Stimulated activated CD4-positive, alpha-beta T cell treated with anti-CD3 and anti-CD28 coated beads, Interleukin-4, amount 100 ng/mL, for 24 hours (primary cell): ENCODE results near the gene CNKSR2.
"Not testable (repeated sequence)": the region's sequence is repeated elsewhere in the genome, so short reads cannot be mapped to it uniquely, and the experiment has no call there.

Source experiments
- DNase-seq: peaks from one replicate; pipeline ENCODE4 v3.0.0-alpha.2; 2020

The CNKSR2 gene

DNA sequence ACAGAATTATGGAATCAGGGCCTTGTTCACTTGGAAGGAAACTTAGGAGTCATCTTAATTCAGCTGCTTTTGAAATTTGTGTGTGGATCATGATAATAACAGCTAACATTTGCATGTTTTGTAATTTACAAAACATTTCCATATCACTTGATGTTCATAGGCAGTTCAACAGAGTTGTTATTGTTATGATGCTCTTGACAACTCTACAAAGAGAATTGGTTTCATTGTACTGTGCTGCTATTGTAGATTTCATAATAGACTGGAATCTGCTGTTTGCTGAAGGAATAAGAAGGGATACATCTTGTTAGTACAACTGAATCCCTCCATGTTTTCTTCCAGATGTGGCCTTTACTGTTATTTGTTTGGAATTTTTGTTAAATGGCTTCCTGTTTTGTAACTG is 83.5 kb downstream of the CNKSR2 start:
- DNase-seq, result no peak

DNA sequence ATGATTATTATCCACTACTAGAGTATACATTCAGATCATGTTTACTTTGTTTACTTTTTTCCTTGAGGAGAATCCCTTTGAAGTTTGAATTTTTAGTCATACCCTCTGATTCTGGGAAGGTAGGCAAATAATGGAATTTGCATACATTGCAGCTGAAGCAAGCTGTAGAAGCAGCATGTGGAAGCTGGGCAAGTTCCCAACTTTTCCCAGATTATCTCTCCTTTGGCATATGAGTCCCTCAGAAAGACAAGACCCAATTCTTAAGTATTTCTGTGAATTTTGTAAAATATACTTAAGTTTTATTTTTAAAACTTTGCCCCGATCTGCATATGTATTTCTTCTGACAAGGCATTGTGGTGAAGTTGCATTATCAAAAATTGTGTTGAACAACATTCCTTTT is 94.9 kb downstream of the CNKSR2 start:
- no peak for DNase-seq

DNA sequence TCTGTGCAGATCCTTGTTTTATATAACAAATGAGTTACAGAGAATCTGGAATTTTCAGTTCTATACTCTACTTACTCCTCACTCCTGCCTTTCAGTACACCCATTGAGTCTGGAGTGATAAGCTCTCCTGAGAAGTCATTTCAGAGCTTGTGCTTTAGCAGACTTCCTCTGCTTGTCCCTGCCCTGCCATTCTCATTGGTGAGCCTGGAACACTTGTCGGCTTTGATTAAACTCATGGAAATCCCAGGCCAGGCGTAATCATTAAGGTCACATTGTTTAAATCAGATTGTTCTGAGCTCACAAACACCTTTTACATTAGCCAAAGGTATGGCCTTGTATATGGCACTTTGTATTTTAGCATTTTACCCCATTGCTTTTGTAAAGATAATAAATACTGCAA is 102.7 kb downstream of the CNKSR2 start:
- no peak for DNase-seq

DNA sequence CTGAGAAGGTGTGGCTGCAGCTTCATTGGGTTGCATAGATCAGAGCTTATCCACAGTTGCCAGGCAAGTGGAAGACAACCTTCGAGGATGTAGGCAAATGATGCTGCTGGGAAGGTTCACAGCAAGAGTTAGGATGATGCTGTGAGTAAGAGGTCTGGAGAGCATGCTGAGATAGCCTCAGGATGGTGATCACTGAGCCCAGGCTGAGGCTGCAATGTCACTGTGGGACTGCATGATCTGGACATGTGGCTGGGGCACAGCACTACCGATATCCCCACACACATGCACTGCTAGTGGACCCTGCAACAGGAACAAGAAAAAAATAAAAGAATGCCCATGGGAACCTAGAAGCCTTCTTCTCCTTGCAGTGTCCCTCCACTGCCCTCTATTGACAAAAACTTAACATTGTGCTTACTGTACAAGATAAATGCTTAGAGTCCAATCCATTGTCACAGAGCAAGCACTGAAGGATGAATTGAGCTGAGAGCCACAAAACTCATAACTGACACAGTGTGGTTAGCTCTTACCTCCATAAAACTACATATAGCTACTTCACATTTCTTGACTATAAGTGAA is 105.6 kb downstream of the CNKSR2 start:
- DNase-seq, result peak; percentile 4

DNA sequence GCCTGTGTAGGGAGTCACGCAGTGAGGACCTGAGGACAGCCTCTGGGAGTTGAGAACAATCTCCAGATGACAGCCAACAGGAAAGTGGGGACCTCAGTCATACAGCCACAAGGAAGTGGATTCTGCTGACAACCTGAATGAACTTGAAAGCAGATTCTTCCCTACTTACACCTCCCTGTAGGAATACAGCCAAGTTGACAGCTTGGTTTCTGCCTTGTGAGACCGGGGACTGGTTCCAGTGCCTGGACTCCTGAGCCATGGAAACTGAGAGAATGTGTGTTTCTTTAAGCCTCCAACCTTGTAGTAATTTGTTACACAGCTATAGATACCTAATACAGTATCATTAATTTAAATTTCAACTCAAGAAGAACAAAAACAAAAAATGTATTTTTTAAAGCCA is 107.5 kb downstream of the CNKSR2 start:
- no peak for DNase-seq

DNA sequence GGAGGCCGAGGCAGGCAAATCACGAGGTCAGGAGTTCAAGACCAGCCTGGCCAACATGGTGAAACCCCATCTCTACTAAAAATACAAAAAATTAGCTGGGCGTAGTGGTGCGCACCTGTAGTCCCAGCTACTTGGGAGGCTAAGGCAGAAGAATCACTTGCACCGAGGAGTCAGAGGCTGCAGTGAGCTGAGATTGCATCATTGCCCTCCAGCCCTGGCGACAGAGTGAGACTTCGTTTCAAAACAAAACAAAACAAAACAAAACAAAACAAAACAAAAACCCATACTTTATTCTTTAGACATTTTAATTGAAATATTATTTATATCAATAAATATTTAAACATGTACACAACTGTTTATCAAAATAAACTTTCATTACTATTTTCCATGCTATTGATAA is 109.8 kb downstream of the CNKSR2 start:
- not testable (repeated sequence) for DNase-seq

DNA sequence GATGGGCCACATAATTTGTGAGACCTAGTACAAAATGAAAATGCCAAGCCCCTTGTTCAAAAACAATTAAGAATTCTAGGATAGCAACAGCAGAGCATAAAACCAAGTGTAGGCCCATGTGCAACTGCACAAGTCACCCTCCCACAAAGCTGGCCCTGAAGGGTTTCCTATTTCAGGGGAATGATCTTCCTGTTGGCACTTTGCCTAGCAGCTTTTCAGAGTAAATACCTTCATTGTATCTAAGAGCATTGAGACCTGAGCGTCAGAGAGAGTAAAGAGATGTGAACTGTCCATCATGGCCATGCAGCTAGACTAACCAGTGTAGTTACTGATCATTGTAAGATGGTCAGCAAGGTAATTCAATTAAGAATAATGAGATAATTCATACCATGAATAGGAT is 113.6 kb downstream of the CNKSR2 start:
- DNase-seq, result no peak

DNA sequence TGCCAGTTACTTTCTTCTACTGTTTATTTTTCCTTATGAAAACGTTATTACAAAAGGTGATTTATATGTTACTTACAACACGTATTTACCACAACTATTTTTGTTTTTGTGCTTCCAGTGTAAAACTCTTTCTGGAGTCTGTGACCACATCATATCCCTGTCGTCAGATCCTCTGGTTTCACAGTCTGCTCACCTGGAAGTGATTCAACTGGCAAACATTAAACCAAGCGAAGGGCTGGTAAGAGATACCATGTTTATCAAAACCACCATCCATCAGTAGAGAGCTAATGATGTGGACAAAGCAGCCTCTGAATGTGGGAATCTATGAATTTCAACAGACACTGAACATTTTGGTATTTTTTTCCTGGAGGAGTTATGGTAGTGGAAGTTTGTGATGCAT is 116.1 kb downstream of the CNKSR2 start:
- no peak for DNase-seq

DNA sequence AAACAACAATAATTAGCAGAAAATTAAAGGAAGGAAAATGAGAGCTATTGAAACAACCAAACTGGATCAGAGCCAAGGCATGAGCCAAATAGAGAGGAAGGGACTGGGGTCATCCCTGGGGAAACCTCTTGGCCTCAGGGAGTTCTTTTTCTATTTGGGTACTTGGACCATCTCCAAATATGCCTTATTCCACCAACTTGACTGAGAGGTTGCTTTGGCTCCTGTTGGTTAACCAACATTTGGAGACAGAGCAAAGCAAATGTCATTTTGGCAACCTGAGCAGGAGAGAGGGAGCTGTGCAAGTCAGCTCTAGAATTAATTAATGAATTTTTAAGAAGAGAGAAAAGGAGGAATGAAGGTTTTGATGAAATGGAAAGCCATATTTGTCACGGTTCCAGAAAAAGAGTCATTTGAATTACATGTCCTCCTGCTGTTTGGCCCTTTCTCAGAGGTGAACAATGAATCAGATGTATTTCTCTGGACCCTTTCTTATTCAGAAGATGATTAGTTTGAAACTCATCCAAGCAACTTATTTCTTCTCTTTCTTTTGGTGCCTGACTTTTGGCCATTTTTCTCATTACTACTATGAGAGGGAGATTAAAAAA is 119.1 kb downstream of the CNKSR2 start:
- DNase-seq, result no peak

DNA sequence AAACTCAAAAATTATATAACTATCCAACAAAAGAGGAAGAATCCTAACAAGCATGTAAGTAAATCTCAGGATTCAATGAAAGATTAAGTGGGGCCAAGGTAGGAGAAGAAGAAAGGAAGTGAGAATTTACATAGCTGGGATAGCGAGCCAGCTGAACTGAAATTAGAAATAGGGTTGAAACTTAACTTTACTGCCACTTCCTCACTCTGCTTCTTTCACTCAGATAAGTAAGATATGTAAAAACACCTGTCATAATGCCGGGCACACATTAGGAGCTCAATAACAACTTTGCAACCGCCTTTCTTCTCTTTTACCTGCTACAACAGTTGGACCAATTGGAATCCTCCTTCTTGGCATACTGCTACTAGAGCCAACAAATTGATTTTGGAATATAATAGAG is 129.4 kb downstream of the CNKSR2 start:
- no peak for DNase-seq

DNA sequence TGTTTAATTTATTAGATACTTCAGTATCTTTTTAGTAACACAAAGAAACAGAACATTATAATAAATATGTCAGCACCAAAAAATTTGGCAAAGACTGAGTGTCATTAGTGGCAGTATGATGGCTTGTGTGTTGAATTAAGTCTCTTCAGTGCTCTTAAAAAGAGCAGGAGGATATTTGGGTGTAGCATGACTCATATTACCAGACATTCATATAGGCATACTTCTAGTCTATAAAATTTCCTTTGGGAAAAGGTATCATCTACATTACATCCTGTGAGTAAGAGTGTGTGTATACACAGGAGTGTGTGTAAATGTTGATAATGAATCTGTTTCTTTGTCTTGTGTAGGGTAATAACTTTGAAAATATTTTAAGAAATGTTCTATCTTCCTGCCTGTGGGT is 135.7 kb downstream of the CNKSR2 start:
- DNase-seq, result no peak

DNA sequence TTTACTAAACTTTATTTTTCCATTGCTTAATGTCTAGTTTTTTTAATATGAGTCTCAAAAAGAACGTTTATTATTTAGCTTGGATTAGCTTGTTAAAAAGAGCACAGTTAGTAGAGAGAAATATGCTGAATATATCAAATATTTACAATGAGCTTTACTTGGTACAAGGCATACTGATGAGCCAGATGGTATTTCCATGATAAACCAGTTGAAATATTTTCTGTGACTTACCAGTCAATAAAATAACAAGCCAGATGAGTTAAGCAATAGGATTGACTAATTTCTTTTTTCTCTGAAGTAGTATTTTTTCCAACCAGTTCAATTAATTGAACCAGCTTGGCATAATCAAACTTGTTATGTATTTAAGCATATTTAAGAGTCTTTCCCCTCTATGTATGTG is 149.8 kb downstream of the CNKSR2 start:
- no peak for DNase-seq

DNA sequence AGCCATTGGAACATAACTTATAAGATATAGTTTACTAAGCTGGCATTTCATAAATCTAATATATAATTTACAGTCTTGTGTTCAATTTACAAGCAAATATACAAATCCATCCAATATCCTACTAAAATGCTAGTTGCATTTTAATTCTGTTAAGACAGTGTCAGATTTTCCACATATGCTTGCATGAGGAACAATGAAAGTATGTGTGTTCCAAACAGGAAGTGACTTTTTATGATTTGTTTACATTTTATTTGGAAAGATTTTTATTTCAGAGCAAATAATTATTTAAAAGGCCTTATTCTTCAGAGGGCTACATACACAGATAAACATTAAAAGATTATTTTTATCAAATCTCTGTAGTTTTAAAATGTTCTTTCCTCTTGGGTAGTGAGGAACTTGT is 153.9 kb downstream of the CNKSR2 start:
- no peak for DNase-seq

DNA sequence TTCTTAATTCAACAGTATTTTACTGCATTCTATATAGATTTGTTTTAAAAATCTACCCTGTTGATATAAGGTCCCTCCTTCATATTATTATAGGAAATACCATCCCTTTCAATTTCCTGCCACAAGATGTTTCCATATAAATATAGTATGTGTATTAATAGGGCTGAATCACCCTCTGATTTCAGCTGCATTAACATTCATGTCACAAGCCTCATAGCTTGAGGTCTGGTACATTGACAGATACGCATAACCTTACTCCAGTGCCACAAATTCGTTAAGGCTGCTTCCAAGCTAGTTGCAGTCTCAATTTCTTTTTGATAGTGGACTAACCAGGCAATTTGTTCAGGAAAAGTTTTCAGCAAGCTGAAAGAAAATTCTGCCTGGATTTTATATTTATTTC is 155.6 kb downstream of the CNKSR2 start:
- no peak for DNase-seq

DNA sequence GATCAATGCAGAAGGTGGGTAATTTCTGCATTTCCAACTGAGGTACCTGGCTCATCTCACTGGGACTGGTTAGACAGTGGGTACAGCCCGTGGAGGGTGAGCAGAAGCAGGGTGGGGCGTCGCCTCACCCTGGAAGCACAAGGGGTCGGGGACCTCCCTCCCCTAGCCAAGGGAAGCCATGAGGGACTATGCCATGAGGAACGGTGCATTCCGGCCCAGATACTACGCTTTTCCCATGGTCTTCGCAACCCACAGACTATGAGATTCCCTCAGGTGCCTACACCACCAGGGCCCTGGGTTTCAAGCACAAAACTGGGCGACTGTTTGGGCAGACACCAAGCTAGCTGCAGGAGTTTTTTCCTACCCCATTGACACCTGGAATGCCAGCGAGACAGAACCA is 170.4 kb downstream of the CNKSR2 start:
- not testable (repeated sequence) for DNase-seq

DNA sequence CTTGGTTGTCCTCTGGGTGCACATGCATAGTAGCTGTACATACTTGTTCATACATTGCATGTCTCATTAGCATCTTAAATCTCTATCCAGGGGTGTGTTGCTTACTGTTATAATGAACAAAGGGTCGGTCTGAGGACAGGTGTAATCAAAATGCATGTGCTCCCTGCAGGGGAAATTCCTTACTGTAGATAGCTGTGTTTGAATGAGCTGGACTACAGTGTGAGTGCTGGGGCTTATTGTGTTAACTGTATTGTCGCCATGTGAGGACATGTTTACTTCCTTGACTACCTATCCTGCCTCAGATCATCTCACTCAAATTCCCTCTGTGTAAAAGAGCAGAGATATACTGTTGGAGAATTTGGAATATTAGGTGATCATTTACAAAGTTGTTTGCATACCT is 185.2 kb downstream of the CNKSR2 start:
- DNase-seq, result no peak

DNA sequence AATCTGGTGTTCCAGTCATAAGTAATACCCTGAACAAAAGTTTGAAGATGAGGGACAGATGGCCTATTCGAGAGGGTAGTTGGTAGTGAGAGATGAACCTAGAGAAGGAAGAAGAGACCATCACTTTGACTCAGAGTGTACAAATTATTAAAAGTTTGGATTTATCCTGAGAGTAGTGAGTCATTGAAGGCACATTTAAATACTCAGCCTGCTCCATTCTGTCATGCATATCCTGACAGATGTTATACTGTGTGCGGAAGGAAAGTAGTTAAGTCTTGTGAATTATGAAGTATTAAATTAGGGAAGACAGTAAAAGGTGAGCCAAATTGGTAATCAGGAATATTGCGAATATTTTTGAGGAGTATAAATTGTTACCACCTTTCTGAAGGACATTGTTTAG is 190.8 kb downstream of the CNKSR2 start:
- DNase-seq, result no peak

DNA sequence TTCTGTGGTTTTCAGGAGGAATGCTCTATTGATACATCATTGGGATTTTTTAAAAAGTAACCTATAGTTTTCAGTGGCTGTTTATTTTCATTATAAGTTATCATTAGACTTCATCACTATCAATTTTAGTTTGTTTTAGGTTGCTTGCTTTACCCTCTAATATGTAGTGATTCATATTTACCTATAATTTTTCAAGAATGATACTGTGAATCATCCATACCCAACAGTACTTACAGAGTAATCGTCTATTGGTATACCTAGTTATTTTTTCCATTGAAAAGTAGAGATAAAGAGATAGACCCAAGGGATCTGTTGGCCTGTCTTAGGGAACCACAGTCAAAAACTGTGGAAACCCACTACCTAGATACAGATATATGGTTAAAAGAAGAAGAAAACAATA is 200.6 kb downstream of the CNKSR2 start:
- no peak for DNase-seq

DNA sequence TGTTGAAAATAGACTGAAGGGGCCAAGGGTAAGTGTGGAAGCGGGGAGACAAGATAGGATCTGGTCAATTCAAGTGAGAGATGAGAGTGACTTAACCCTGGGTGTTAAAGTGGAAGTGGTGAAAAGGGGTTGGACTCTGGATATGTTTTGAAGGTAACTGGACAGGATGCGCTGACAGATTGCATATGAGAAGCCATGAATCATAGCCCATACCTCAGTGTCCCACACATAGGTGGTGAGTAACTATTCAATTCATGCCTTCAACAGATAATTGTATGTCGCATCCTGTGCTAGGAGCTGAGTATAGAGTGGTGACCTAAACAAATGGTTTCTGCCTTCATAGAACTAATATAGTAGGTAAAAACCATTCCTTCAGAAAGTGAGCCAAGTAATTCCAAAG is 207.3 kb downstream of the CNKSR2 start:
- DNase-seq, result no peak

DNA sequence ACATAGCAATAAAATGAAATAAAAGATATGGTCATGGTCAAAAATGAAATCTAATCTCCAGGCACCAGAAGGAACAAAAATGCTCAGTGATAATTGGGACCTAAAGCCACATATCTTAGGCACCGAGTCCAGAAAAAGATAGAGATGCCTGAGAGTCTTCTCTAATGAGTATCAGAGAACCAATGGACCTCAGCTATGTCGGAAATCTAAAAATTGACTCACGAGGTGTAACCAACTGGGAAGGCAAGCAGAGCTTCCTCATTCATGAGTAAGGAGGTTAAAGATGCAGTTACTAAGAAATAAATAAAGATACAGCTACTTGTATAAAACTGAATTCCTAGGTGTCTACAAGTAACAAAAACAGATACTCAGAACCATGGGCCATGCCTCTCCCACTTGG is 211.8 kb downstream of the CNKSR2 start:
- DNase-seq, result no peak

DNA sequence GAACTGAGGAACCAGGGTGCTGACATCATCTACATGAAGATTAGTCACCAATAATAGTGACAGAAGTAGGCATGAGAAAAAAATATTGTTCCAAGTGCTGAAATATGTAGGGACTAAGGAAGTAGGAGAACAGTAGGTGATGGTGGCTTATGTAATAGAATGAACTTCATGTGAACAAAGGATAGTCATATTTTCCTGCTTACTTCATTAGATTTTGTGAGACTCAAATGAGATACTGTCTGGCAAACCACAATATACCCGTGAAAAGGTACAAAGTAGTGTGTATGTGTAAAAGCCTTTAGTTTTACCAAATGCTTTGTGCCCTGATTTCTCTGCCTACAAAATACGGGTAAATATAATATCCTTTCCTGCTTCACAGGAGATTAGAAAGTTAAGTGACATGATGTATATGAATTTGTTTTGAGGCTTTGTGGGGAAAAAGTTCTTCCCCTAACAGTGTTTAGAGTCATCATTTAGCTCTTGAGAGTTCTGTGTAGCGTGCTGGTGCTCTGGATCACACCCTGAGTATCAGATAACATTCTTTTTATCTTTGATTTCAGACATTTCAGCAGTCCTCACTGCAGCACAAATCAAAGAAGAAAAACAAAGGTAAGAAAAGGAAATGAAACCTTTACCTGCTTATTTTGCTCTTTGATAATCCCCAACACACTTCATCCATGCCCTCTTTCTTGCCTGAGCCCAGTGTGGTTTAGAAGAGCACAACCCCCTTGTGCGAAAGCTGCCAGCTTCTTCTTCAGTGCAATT is 216.0 kb downstream of the CNKSR2 start:
- DNase-seq, result no peak

DNA sequence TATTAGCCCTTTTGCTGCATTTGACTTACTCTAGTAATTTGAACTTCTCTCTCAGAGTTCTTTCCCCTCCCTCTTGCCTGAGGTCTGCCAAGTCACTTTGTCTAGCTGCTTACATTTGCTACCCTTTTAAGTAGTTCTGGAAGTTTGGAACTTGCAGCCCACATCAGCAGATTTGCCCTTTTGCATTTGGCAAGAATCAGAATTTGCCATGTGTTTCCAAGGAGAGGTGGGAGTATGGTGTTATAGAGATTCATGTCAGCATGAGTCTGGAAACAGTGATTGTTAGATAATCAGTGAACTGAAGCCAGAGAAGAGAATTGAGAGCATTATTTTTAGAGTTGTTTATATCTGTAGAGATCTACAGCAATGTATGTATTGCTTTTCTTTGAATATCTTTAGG is 231.8 kb downstream of the CNKSR2 start:
- no peak for DNase-seq

DNA sequence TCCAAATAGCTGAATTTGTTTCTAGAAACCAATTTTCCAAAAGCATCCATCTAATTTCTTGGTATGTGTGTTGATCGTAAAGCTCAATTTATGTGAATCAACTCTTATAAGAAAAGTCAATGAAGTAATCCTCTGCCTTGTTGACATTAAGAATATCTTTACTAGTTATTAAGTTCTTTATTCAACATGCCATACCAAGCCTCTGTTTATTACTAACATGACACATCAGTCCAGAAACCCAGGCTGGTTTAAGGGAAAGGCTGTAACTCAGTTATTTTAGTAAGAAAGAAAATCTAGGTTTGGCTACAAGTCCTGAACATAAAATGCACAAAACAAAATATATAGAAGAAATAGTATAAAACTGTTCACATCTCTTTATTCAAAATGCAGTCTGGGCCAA is 235.9 kb downstream of the CNKSR2 start:
- DNase-seq, result no peak

DNA sequence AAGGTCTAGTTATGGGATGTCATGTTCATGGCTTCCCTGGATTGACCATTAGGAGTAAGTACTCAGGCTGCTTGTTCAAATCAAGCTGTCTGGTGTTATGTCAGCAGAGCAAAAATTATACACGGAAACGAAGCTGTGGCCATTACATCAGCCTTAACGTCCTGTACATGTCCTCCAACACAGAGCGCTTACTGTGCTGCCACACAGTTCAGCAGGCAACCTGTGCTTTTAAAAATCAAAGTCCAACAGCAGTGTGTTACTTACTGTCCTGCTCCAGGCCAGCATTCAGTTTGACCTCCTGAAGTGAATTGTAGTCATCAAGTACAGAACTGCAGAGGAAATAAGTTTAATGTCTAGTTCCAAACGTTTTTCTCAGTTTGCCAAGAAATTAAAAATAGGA is 237.9 kb downstream of the CNKSR2 start:
- no peak for DNase-seq

DNA sequence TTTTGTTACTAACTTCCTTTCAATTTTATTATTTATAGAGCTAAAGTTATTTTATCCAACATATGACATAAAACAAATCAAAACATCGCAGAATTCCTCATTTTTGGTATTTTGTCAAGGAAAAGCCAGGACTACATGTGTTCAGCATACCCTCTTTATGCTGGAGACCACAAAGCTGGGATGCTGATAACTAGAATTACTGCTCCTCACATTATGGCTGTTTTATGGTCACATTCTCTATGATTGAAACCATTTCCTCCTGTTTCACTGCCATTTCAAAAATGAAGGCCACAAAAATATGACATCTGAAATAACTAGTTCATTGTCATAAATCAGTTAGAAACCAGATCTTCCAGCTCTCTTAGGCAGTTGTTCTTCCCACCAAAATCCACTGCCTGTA is 242.2 kb downstream of the CNKSR2 start:
- DNase-seq, result no peak
